Kidney (tissue), 14 donors: ENCODE measurements around the gene BAK1. TPM values are rescaled to one million over a fixed set of nuclear protein-coding genes. Genes with fewer than 3 reads are reported as not detected.

Source experiments
- DNase-seq, 5 donors: peaks; one replicate each; pipeline ENCODE4 v3.0.0-alpha.2; 2013 to 2020
- FAIRE-seq: peaks from 2 replicates; lab custom pipeline; 2012; peaks lifted over from hg19 to GRCh38; lab: Jason Lieb, UNC
- H3K27ac ChIP-seq, 2 donors: one replicate each; pipeline ENCODE4 v1.7.0; 2013; ENCODE audit warnings: low read depth in 2 of 2, low read length in 2 of 2, inconsistent platforms in 1 of 2
- H3K27me3 ChIP-seq: one replicate; pipeline ENCODE4 v1.7.1; 2013; ENCODE audit warnings: low read length, inconsistent platforms; ENCODE audit not compliant: control insufficient read depth, insufficient read depth
- H3K36me3 ChIP-seq, 3 donors: one replicate each; pipeline versions ENCODE4 v1.7.0 to v1.7.1; 2013; ENCODE audit warnings: low read length in 3 of 3, control low read depth in 1 of 3, inconsistent platforms in 1 of 3; ENCODE audit not compliant: insufficient read depth in 3 of 3, control insufficient read depth in 2 of 3
- H3K4me1 ChIP-seq, 3 donors: one replicate each; pipeline versions ENCODE4 v1.7.0 to v1.7.1; 2013; ENCODE audit warnings: low read length in 3 of 3, inconsistent platforms in 1 of 3, low read depth in 1 of 3; ENCODE audit not compliant: control insufficient read depth in 2 of 3, insufficient read depth in 2 of 3
- H3K4me3 ChIP-seq, 3 donors: one replicate each; pipeline versions ENCODE4 v1.7.0 to v1.8.1; 2013; ENCODE audit warnings: low read length in 3 of 3, control low read depth in 1 of 3, inconsistent platforms in 1 of 3
- H3K9ac ChIP-seq, 3 donors: one replicate each; pipeline versions ENCODE4 v1.7.0 to v1.7.1; 2013; ENCODE audit warnings: low read length in 3 of 3, control low read depth in 1 of 3, inconsistent platforms in 1 of 3
- H3K9me3 ChIP-seq, 3 donors: one replicate each; pipeline versions ENCODE4 v1.7.0 to v1.7.1; 2013; ENCODE audit warnings: low read length in 3 of 3, control low read depth in 1 of 3, inconsistent platforms in 1 of 3; ENCODE audit not compliant: control insufficient read depth in 2 of 3, insufficient read depth in 1 of 3
- intact Hi-C: fragments of 100-400 bp; cut with DNase I; formaldehyde crosslinking; loops from one replicate; pipeline ENCODE4 v1.11.1; 2022
- polyA plus RNA-seq: library from polyadenylated mRNA; stranded (reverse); fragments of 350-450 nt; fragmentation: Illumina TruSeq; extraction: RNeasy Lipid Tissue Mini Kit (QIAGEN cat#74804); gene quantifications from one replicate; pipeline ENCODE4 v1.2.3, GENCODE V29; 2014; ENCODE audit warnings: low read depth, low replicate concordance; ENCODE audit not compliant: insufficient read depth
- total RNA-seq: library from RNA; stranded (reverse); fragmentation: NEBNext Ultra II Directional; extraction: Animal tissue kit (Norgen Biotek cat#: 25700); gene quantifications from one replicate; pipeline ENCODE4 v1.2.1, GENCODE V29; 2021
- TF ChIP-seq, protein P1 (sequence below): IDR thresholded peaks from 3 replicates; pipeline ENCODE4 v1.5.1; 2012; ENCODE audit warnings: mild to moderate bottlenecking, moderate library complexity, borderline replicate concordance; ENCODE audit not compliant: insufficient read depth; ENCODE audit errors: extremely low read depth
- donor health status: control.
- donor health status: control.
- donor health status: control.
- donor health status: control.
- donor health status: control.
- donor health status: DM: yes; HTN: yes; CAD: no.
- donor health status: Normal renal cell carcinoma (clear cell type).

BAK1 gene
- total and polyA plus RNA-seq, 2 donors from 2014 or later, result 22.3 to 26.7 TPM

DNA sequence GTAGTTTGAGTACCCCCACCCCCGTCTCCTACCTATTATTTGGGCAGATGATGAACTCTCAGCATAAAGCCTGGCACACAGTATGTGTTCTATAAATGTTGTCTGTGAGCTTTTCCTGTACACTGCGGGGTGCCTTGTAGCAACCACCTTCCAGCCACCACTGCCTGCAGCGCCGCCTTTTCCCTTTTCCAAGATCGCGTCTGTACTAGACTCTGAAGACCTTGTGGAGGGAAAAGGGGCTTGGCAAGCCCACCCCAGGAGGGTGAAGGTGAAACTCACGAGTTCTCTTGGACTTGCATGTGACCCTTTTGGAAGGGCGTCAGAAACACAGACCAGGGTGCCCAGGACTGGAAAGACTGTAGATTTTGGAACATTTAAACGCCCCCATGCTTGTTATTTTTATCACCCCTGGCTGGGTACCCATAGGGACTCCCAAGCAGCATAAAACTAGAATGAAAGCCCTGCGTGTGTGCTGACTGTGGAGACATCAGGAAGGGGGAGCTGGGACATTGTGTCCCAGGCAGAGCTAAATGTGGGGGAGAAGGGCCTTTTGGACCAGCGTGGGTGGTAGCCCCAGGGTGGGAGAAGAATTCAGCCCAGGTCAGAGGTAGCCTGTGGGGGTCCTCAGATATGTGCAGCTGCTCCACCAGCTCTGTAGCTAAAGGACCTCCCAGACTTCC is 8.3 kb downstream of the BAK1 start:
- peak overlapping the region; percentile 76 to 89 for H3K27ac ChIP-seq
- H3K4me1 ChIP-seq, result peaks cover 0 to 5% (median 0%) of the 10 kb centered on the region in 3 donors
- peak in 1 of 5 donors; percentile 57 for DNase-seq
- no peak for FAIRE-seq
- H3K9ac ChIP-seq, result peak overlapping the region; percentile 26 to 91 (median 55)
- peak overlapping the region; percentile 54 to 93 (median 57) for H3K4me3 ChIP-seq
- peaks cover 0 to 17% (median 13%) of the 10 kb centered on the region in 3 donors for H3K36me3 ChIP-seq
- no peaks in the 10 kb centered on the region for H3K27me3 ChIP-seq
- TF ChIP-seq, protein P1, sequence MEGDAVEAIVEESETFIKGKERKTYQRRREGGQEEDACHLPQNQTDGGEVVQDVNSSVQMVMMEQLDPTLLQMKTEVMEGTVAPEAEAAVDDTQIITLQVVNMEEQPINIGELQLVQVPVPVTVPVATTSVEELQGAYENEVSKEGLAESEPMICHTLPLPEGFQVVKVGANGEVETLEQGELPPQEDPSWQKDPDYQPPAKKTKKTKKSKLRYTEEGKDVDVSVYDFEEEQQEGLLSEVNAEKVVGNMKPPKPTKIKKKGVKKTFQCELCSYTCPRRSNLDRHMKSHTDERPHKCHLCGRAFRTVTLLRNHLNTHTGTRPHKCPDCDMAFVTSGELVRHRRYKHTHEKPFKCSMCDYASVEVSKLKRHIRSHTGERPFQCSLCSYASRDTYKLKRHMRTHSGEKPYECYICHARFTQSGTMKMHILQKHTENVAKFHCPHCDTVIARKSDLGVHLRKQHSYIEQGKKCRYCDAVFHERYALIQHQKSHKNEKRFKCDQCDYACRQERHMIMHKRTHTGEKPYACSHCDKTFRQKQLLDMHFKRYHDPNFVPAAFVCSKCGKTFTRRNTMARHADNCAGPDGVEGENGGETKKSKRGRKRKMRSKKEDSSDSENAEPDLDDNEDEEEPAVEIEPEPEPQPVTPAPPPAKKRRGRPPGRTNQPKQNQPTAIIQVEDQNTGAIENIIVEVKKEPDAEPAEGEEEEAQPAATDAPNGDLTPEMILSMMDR, result no peak
- intact Hi-C loops, result no loop called here
- H3K9me3 ChIP-seq, result no peaks in the 10 kb centered on the region

DNA sequence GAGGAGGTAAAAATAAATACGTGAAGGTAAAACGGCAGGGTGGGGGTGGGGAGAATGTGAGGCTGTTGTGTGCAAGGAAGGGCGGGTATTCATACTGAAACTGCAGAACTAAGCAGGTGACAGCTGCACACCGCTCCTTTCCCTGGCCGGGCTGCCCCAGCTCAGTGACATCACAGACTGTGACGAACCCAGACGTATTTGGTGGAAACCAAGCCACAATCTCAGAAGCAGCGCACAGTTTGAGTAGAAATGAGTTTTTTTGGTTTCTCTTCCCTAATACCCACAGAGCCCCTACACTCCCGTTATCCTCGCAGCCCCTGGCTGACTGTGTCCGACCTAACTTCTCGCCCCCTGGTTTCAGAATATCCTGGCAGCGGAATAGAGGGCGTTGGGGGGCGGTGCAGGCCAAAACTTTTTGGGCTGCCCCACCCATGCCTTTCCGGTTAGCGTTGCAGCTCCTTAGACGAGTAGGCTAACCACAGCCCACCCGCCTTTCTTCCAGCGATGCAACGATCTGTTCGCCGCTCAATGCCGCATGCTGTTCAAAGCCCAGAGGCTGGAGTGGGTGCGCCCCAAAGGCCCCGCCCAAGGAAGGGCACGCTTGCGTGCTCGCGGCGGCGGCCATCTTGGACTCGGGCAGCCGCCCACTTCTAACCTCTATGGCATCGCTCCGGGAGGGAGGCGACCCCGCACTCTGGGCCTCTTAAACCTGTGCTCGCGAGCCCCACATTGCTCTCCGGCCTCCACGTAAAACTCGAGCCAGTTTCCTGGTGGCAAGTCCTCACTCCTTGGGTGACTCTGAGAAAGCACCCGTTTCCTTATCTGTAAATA is 9.1 kb downstream of the BAK1 start:
- FAIRE-seq (no peak), DNase-seq (peak; percentile 79 to 93 (median 89))
- Histone ChIP-seq H3K36me3 (peaks cover 0 to 17% (median 13%) of the 10 kb centered on the region in 3 donors), H3K9ac (peak overlapping the region; percentile 55 to 91 (median 63)), H3K4me1 (peaks cover 0 to 5% (median 0%) of the 10 kb centered on the region in 3 donors), H3K4me3 (peak overlapping the region; percentile 57 to 93 (median 79)), H3K9me3 (no peaks in the 10 kb centered on the region), H3K27ac (peak overlapping the region; percentile 76 to 89), H3K27me3 (no peaks in the 10 kb centered on the region)
- TF ChIP-seq, protein P1, result no peak
- intact Hi-C loops, result no loop called here

DNA sequence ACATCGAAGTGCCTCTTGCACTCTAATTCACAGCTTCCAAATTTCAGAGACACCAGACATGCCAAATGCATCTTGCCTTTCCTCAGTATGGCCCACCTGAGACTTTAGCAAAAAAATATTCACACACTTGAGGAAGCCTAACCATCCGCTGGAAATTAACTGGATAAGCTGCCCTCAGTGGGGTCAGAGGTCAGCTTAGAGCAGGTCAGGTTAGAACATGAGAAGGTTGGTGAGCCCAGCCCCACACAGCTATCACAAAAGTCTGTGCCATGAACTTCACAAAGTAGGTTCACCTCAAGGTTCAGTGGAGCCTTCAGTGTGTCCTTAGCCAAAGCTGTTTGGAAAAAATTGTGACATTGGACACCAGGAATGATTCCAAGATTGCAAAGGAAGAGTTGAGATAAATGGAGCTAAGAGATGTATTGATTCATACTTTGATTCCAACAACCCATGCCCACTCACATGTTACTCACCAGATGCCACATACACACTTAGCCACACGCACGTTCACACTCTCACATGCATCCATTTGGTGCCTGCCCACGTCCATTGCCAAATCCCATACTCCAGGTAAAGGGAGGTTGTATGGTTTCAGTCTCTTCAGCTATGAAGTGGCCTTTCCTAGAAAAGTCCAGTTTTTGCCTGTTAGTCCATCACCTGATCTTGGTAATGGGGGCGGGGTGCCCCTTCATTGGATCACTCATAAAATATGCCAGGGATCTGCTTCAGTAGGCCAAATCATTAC is 11.1 kb downstream of the BAK1 start:
- no peak overlapping the region for H3K4me3 ChIP-seq
- FAIRE-seq (no peak), DNase-seq (no peak)
- H3K36me3 ChIP-seq, result no peaks in the 10 kb centered on the region
- TF ChIP-seq, protein P1, result no peak
- no peak overlapping the region for H3K27ac ChIP-seq
- no peaks in the 10 kb centered on the region for H3K9me3 ChIP-seq
- H3K27me3 ChIP-seq, result no peaks in the 10 kb centered on the region
- intact Hi-C loops, result no loop called here
- H3K4me1 ChIP-seq, result peaks cover 0 to 5% (median 0%) of the 10 kb centered on the region in 3 donors
- H3K9ac ChIP-seq, result no peak overlapping the region
